Hematopoietic multipotent progenitor cell treated with erythropoietin and hydrocortisone succinate and interleukin-3 and kit ligand, for 8 days (in vitro differentiated cells): ENCODE data around the gene ABCC2.

Source experiments
- DNase-seq: peaks from one replicate; pipeline ENCODE4 v3.0.0-alpha.2; 2015

Gene ABCC2

DNA sequence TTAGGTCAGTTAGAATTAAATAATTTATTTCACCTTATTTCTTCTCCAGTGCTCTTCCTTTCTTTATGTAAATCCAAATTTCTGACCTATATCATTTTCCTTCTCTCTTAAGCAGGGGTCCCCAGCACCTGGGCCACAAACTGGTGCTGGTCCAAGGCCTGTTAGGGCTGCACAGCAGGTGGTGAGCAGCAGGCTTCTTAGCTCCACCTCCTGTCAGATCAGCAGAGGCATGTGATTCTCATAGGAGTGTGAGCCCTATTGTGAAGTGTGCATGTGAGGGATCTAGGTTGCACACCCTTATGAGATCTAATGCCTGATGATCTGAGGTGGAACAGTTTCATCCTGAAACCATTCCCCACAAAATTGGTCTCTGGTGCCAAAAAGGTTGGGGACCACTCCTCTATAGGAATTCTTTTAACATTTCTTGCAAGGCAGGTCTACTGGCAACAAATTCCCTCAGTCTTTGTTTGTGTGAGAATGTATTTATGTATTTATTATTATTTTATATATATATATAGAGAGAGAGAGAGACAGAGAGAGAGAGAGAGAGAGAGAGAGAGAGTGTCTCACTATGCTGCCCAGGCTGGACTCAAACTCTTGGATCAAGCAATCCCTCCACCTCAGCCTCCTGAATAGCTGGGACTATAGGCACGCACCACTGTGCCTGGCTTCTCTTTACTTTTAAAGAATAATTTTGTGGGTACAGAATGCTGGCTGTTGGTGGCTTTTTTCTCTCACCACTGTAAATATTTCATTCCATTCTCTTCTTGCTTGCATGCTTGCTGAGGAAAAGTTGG, 4.3 kb upstream of the ABCC2 start:
- no peak for DNase-seq

DNA sequence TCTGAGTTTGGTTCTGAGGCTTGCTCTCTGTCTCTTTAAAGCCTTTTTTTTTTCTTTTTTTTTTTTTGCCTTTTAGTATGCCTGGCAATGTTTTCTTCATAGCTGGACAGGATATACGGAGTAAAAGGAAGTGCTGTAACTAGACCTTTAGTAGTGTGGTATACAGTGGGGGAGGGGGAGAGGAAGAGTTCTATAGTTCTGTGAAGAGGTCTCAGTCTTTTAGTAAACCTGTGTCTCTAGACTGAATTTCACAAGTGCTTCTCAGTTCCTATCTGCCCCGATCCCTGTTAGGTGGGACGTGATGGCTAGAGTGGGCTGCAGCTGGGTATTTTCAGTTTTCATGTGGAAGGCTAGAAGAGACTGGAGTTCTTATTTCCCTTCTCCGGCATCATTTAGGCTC, 3.1 kb upstream of the ABCC2 start:
- no peak for DNase-seq

- DNase-seq: no peak
Measured at GRCh38 chr10:99781734-99782429, 558 bp upstream of the ABCC2 start.

DNA sequence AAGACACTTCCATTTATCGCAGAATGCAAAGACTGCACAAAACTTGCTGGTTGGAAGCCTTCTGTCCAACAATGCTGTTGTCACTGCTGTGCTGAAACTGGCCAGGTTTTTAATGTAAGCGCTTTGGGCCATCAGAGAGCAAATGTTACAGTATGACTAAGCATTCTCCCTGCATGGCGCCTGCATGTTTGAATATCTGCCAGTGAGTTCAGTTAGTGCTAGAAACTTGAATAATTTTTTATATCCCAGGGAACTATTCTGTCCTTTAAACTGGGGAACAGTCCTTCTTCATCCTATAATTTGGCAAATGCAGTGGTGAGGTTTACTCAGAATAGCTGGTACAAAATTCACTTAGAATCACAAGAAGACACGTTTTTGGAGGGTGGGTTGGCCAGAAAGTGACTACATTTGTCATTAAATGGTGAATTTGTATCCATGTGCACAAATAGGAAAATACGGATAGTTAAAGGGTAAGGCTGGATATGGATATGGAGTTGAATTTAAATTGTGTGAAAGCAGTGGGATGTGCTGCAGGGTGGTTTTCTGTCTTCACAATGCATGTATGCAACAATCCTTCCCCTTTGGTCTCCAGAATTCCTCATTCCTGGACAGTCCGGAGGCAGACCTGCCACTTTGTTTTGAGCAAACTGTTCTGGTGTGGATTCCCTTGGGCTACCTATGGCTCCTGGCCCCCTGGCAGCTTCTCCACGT, 1.7 kb downstream of the ABCC2 start:
- DNase-seq: no peak

GRCh38 chr10:99784727-99785441, 2.4 kb downstream of the ABCC2 start:
- DNase-seq: no peak

DNA sequence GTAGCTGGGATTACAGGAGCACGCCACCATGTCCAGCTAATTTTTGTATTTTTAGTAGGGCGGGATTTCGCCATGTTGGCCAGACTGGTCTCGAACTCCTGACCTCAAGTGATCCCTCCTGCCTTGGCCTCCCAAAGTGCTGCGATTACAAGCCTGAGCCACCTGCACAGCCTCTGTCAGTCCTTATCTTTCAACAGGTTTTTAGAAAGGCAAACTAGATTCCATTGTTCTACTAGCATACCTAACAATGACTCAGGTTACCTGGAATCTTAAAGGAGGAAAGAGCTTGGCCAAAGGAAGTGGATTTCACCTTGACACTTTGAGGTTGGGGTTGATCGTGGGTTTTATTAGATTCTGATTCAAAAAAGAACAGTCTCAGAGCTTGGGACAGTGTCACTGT, 3.2 kb downstream of the ABCC2 start:
- no peak for DNase-seq

DNA sequence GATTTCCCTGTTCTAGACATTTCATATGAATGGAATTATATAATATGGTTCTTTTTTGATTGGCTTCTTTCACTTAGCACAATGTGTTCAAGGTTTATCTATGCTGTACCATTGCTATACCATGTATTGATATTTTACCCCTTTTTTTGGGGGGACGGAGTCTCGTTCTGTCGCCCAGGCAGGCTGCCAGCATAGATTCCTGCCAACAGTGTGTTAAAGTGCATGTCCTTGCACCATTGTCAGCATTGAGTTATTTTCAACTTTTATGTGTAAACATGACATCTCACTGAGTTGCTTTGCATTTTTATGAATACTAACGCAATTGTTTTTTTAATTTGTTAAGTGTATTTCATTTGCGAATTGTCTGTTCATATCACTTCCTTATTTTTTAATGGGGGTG, 4.9 kb downstream of the ABCC2 start:
- DNase-seq: no peak

- no peak for DNase-seq
Measured at GRCh38 chr10:99787782-99788445, 5.5 kb downstream of the ABCC2 start.

DNA sequence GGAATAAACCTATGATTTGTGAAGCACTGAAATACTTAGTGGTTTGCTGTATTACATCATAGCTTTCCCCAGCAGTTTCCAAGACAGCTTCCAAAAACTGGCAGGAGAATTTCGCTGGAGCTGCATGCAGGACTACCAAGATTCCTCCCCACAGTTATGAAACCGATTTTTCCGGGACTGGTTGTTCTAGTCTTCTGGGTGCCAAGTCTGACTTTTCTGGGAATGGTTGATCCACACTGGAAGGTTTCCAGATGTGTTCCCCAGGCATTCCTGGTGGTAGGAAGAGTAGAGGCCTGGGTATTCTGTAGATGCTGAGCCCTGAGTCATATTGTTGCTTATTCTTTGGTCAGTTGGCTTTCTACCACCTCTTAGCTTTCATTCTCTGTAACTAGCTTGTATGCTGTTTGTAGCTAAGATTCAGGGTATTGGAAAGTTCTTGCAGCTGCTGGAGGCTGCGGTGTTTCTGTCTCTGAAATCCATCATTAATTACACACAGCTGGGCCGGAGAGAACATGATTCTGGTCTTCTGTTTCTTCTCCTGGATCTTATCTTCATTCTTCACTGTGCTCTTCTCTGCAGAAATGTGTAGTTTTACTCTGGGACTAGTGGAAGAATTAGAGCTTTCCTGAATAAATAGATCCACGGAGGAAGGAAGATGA, 6.3 kb downstream of the ABCC2 start:
- DNase-seq: no peak

- DNase-seq: no peak
Measured at GRCh38 chr10:99791831-99792230, 9.4 kb downstream of the ABCC2 start.

GRCh38 chr10:99793819-99794218, 11.4 kb downstream of the ABCC2 start:
- DNase-seq: no peak

DNA sequence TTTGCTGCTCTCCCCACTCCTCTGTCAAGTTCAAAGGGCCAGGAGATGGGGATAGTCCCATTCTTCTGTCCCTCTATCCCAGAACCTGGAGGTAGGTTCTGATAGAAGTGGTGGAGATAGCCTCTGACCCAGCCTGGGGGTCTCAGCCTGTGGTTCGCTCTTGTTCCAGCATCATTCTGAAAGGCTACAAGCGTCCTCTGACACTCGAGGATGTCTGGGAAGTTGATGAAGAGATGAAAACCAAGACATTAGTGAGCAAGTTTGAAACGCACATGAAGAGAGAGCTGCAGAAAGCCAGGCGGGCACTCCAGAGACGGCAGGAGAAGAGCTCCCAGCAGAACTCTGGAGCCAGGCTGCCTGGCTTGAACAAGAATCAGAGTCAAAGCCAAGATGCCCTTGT, 14.5 kb downstream of the ABCC2 start:
- DNase-seq: no peak

DNA sequence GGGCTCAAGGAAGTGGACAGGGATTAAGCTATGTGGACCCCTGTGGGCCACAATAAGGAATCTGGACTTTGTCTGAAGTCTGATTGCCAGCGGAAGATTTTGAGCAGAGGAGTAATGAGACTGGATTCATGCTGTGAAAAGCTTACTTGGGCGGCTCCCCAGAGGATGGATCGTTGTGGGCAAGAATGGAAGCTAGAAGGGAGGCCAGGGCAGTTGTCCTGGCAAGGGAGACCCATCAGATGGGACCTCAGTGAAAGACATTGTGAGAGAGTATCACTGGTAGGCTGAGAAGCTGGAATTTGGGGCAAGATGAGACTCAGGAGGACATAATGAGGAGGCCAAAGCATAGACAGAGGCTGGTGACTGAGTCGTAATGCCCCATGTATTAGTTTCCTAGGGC, 15.6 kb downstream of the ABCC2 start:
- DNase-seq: no peak

GRCh38 chr10:99798920-99799319, 16.5 kb downstream of the ABCC2 start:
- no peak for DNase-seq

DNA sequence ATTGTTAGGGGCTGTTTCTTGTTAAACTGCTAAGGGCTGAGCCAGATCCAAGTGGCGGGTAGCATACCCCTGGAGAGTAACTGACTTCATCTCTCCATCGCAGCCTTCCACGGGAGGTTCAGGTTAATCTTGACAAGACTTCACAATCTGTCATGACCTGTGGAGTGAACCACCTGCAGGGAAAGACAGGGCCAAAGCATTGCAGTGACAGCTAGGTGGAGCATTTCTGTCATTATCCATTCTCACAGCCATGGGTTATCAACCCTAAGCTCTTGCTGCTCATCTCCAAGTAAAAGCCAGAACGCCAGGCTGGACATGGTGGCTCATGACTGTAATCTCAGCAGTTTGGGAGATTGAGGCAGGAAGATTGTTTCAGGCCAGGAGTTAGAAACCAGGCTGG, 17.2 kb downstream of the ABCC2 start:
- DNase-seq: no peak

DNA sequence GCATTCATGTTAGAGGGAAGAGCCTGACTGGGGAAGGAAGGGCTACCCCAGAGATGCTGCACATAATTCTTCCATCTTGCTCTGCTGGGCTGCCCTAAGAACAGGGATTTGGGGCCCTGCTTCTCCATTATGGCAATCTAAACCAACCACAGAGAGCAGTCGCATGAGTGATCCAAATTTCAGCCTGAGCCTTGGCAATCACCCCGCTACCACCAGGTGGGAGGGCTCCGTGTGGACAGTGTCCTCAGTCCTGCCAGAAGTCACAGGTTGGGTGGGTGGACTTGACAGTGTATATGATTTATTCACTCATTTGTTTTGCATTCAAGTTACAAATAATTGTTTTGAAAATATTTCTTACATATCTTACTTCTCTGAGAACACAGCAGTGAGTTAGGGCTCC, 22.0 kb downstream of the ABCC2 start:
- no peak for DNase-seq

DNA sequence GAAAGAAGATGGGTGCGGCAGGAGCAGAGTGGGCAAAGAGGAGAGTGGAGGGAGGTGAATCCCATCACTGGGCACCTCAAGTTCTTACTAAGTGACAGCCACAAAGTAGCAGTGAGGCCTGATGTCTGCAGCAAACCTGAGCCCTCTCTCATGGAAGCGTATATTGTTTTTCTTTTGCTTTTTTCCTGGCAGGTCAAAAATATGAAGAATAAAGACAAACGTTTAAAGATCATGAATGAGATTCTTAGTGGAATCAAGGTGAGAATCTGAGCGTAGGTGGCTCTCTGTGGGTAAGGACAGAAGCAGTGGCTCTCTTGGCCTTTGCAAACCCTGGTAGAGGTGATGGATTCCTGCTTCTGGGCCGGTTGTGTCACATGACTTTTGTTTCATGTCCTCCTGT, 22.8 kb downstream of the ABCC2 start:
- no peak for DNase-seq

- no peak for DNase-seq
Measured at GRCh38 chr10:99806091-99806490, 23.7 kb downstream of the ABCC2 start.

GRCh38 chr10:99807786-99808185, 25.3 kb downstream of the ABCC2 start:
- no peak for DNase-seq

DNA sequence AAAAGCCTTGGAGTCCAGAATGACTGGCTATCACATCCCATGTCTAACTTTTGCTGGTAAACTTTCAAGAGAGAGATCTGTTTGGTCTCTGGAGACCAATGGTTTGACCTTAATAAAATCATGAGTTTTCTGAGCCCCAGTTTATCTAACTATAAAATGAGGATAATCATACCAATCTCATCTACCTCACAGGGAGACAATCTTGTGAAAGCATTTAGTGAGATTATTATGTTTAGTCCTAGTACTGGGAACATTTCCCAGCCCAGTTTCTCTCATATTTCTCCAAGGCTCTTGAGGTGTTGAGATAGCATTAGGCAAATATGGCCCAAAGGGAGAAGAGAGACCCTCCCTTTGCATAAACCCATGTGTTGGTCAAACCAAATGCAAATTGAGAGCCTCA, 25.8 kb downstream of the ABCC2 start:
- no peak for DNase-seq

DNA sequence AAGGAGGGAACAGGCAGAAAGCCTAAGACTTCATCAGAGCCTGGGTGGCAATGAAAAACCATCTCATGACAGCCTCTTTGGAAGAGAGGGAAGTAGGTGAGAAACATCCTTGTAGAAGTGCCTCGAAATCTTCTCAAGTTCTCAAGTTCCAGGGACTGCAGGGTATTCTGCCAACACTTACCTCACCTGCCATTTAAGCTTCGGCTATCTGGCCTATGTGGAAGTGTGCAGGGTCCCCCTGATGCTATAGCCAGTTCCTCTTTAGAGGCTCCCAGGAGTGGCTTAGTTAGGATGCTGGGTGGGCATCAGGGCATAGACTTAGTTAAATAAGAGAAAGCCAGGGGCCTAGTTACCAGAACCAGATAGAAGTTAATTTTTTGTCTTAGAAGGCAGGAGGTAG, 27.0 kb downstream of the ABCC2 start:
- no peak for DNase-seq

GRCh38 chr10:99809931-99810615, 27.6 kb downstream of the ABCC2 start:
- no peak for DNase-seq
